ENCODE results near the gene OVOL1. TPM values are rescaled to one million over a fixed set of nuclear protein-coding genes. Genes with fewer than 3 reads are reported as not detected.
A peak's percentile ranks its signal among the peaks of the same experiment; 100 is the strongest.

OVOL1 gene
- total and polyA plus RNA-seq, 2 of the 13 experiments (the other 11 are each of a cell fraction or from before 2014, with no cell fraction given), result 0.01 TPM; not detected in 1

DNA sequence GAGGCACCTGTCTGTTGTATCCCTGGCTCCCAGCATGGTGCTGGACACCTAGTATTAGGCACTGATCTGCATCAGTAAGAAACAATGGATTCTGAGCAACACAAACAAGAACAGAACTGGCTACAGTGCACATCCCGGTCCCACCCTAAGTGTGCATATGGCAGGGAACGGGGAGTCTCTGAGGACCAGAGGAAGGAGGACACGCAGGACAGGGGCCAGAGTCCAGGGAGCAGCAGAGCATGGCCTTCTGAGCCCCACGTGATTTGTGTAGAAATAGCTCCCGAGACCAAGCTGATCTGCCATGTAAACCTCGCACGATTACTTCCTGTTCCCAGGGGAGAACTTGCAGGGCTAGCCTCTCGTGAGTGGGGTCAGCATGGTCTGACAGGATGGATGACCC lies 34.2 kb downstream of the OVOL1 start:
- Histone ChIP-seq H3K27me3 (ENCODE audit: control insufficient read depth in 1 of 2, insufficient read depth in 2 of 2, low read length in 2 of 2) (no peaks in the 10 kb centered on the region), H3K36me3 (replicated peaks in 1 of 2; ENCODE audit: control insufficient read depth in 1 of 2, insufficient read depth in 2 of 2, low read length in 2 of 2) (no peaks in the 10 kb centered on the region), H4K20me1 (ENCODE audit: insufficient read depth, low read length) (no peaks in the 10 kb centered on the region), H3K9me3 (ENCODE audit: low read length) (no peaks in the 10 kb centered on the region), H3K4me1 (ENCODE audit: insufficient read depth, low read length) (peaks cover 30% of the 10 kb centered on the region), H3K4me2 (ENCODE audit: low read depth, low read length) (peak overlapping the region; percentile 70), H3K9ac (ENCODE audit: insufficient read depth, low read depth, low read length) (peak overlapping the region; percentile 27; the same call in 1 of the 2 replicates), H3K27ac (ENCODE audit: extremely low read length, insufficient read depth, low read length) (no peak overlapping the region), H3K4me3 (replicated peaks in 1 of 3; ENCODE audit: insufficient read depth in 1 of 3, low read depth in 2 of 3, low read length in 3 of 3) (peak overlapping the region in 2 of 3 experiments; percentile 3 to 51; a peak in 2 of 6 replicates), H2AFZ (ENCODE audit: low read length) (peak overlapping the region; percentile 59), H3K79me2 (ENCODE audit: insufficient read depth, low read length) (no peaks in the 10 kb centered on the region)
- ATAC-seq (peak; percentile 59), FAIRE-seq (no peak), DNase-seq (ENCODE audit: low spot score) (peak; percentile 20)
- CTCF ChIA-PET (ENCODE audit: low intra/inter-chr PET ratio, low total read pairs), result no interaction called here
- 0% methylated on average over 2 of the region's 8 CpGs for WGBS (ENCODE audit: low lambda C conversion rate)
- in situ Hi-C loops (cut with HindIII; ENCODE audit: extremely low pct_ligation_motif_present, low pct_unique_long_range_greater_than_20kb) (no loop called here), intact Hi-C loops (cut with micrococcal nuclease; ENCODE audit: unreplicated experiment) (loop anchor here (1.0 kb wide), 1 partner anchor 110 kb away; no protein-coding TSS in a partner anchor)
- no TSS peak for BruUV-seq (replicated peaks)
- POLR2A ChIA-PET, result interaction anchor here (0.8 to 1.1 kb wide), 2 partner anchors 39 to 71 kb away, joined by 4 read pairs; partner anchors contain the start of gene MUS81
- TF ChIP-seq ZNF253 (CRISPR knock-in tag; IDR thresholded peaks at IDR 0.05; ENCODE audit: borderline replicate concordance) (no peak), KDM5B (CRISPR knock-in tag; IDR thresholded peaks at IDR 0.05; ENCODE audit: borderline replicate concordance) (0 out of 2 replicates have a peak, but pooled peaks have one; percentile 36), SMARCC2 (IDR thresholded peaks at IDR 0.05) (no peak), ZNF230 (CRISPR knock-in tag; IDR thresholded peaks at IDR 0.05) (no peak), ZFP36L2 (CRISPR knock-in tag; IDR thresholded peaks at IDR 0.05) (no peak), ZFP36 (IDR thresholded peaks at IDR 0.05; ENCODE audit: borderline replicate concordance, low read depth, low read length, partially characterized antibody) (no peak), RBM22 (optimal IDR thresholded peaks at IDR 0.05; ENCODE audit: low read length) (no peak), ZNF552 (CRISPR knock-in tag; IDR thresholded peaks at IDR 0.05; ENCODE audit: borderline replicate concordance) (no peak), SPEN (CRISPR knock-in tag; IDR thresholded peaks at IDR 0.05; ENCODE audit: low read depth) (peak; percentile 46; the same call in 1 of the 2 replicates), AHR (CRISPR knock-in tag; IDR thresholded peaks at IDR 0.05) (no peak), TGIF2 (CRISPR knock-in tag; IDR thresholded peaks at IDR 0.05) (0 out of 2 replicates have a peak, but pooled peaks have one; percentile 19), DPF2 (CRISPR knock-in tag; IDR thresholded peaks at IDR 0.05; ENCODE audit: borderline replicate concordance, low read depth) (no peak)
- TF ChIP-seq, protein P1, sequence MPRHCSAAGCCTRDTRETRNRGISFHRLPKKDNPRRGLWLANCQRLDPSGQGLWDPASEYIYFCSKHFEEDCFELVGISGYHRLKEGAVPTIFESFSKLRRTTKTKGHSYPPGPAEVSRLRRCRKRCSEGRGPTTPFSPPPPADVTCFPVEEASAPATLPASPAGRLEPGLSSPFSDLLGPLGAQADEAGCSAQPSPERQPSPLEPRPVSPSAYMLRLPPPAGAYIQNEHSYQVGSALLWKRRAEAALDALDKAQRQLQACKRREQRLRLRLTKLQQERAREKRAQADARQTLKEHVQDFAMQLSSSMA (CRISPR knock-in tag; IDR thresholded peaks at IDR 0.05), result no peak
- TF ChIP-seq, protein P2, sequence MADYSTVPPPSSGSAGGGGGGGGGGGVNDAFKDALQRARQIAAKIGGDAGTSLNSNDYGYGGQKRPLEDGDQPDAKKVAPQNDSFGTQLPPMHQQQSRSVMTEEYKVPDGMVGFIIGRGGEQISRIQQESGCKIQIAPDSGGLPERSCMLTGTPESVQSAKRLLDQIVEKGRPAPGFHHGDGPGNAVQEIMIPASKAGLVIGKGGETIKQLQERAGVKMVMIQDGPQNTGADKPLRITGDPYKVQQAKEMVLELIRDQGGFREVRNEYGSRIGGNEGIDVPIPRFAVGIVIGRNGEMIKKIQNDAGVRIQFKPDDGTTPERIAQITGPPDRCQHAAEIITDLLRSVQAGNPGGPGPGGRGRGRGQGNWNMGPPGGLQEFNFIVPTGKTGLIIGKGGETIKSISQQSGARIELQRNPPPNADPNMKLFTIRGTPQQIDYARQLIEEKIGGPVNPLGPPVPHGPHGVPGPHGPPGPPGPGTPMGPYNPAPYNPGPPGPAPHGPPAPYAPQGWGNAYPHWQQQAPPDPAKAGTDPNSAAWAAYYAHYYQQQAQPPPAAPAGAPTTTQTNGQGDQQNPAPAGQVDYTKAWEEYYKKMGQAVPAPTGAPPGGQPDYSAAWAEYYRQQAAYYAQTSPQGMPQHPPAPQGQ (CRISPR knock-in tag; IDR thresholded peaks at IDR 0.05; ENCODE audit: borderline replicate concordance), result no peak
- TF ChIP-seq, protein P3, sequence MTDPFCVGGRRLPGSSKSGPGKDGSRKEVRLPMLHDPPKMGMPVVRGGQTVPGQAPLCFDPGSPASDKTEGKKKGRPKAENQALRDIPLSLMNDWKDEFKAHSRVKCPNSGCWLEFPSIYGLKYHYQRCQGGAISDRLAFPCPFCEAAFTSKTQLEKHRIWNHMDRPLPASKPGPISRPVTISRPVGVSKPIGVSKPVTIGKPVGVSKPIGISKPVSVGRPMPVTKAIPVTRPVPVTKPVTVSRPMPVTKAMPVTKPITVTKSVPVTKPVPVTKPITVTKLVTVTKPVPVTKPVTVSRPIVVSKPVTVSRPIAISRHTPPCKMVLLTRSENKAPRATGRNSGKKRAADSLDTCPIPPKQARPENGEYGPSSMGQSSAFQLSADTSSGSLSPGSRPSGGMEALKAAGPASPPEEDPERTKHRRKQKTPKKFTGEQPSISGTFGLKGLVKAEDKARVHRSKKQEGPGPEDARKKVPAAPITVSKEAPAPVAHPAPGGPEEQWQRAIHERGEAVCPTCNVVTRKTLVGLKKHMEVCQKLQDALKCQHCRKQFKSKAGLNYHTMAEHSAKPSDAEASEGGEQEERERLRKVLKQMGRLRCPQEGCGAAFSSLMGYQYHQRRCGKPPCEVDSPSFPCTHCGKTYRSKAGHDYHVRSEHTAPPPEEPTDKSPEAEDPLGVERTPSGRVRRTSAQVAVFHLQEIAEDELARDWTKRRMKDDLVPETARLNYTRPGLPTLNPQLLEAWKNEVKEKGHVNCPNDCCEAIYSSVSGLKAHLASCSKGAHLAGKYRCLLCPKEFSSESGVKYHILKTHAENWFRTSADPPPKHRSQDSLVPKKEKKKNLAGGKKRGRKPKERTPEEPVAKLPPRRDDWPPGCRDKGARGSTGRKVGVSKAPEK (CRISPR knock-in tag; IDR thresholded peaks at IDR 0.05; ENCODE audit: borderline replicate concordance), result no peak

Measured in HepG2 (cell line).